ENCODE results near the gene SYNGR3.

DNA sequence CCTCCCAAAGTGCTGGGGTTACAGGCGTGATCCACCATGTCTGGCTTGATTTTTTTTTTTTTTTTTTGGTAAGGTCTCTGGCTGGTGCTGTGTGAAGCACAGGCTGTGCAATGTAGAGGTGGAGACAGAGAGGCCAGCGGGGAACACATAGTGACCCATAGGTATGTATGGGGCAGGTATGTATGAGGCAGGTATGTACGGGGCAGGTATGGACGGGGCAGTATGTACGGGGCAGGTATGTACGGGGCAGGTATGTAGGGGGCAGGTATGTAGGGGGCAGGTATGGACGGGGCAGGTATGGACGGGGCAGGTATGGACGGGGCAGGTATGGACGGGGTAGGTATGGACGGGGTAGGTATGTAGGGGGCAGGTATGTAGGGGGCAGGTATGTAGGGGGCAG is 40.3 kb upstream of the SYNGR3 start:
- TF ChIP-seq, protein P1, sequence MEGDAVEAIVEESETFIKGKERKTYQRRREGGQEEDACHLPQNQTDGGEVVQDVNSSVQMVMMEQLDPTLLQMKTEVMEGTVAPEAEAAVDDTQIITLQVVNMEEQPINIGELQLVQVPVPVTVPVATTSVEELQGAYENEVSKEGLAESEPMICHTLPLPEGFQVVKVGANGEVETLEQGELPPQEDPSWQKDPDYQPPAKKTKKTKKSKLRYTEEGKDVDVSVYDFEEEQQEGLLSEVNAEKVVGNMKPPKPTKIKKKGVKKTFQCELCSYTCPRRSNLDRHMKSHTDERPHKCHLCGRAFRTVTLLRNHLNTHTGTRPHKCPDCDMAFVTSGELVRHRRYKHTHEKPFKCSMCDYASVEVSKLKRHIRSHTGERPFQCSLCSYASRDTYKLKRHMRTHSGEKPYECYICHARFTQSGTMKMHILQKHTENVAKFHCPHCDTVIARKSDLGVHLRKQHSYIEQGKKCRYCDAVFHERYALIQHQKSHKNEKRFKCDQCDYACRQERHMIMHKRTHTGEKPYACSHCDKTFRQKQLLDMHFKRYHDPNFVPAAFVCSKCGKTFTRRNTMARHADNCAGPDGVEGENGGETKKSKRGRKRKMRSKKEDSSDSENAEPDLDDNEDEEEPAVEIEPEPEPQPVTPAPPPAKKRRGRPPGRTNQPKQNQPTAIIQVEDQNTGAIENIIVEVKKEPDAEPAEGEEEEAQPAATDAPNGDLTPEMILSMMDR (IDR thresholded peaks at IDR 0.05): no peak
- TF ChIP-seq POLR2A (IDR thresholded peaks at IDR 0.05): no peak

All from esophagus squamous epithelium (tissue), 4 donors.